C4-2B (cell line): ENCODE measurements around the gene ARMC7.

Source experiments
- ZFX ChIP-seq: fragments of 450-650 bp; IDR thresholded peaks from 2 replicates; pipeline ENCODE4 v1.6.1; 2017
- TF ChIP-seq, protein P1 (sequence below): fragments of 450-650 bp; conservative IDR thresholded peaks from 2 replicates; pipeline ENCODE4 v1.5.1; 2017; ENCODE audit warnings: mild to moderate bottlenecking

GRCh38 chr17:75103601-75104554, 5.9 kb upstream of the ARMC7 start:
- TF ChIP-seq, protein P1, sequence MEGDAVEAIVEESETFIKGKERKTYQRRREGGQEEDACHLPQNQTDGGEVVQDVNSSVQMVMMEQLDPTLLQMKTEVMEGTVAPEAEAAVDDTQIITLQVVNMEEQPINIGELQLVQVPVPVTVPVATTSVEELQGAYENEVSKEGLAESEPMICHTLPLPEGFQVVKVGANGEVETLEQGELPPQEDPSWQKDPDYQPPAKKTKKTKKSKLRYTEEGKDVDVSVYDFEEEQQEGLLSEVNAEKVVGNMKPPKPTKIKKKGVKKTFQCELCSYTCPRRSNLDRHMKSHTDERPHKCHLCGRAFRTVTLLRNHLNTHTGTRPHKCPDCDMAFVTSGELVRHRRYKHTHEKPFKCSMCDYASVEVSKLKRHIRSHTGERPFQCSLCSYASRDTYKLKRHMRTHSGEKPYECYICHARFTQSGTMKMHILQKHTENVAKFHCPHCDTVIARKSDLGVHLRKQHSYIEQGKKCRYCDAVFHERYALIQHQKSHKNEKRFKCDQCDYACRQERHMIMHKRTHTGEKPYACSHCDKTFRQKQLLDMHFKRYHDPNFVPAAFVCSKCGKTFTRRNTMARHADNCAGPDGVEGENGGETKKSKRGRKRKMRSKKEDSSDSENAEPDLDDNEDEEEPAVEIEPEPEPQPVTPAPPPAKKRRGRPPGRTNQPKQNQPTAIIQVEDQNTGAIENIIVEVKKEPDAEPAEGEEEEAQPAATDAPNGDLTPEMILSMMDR: no peak
- TF ChIP-seq ZFX: no peak
